Measurements from ENCODE around the gene SLC35E4. TPM values are rescaled to one million over a fixed set of nuclear protein-coding genes. Genes with fewer than 3 reads are reported as not detected.
"Not testable (repeated sequence)": the region's sequence is repeated elsewhere in the genome, so short reads cannot be mapped to it uniquely, and the experiment has no call there.

The SLC35E4 gene
- total RNA-seq, 2 donors from 2014 or later, result 0.99 to 3.4 TPM

DNA sequence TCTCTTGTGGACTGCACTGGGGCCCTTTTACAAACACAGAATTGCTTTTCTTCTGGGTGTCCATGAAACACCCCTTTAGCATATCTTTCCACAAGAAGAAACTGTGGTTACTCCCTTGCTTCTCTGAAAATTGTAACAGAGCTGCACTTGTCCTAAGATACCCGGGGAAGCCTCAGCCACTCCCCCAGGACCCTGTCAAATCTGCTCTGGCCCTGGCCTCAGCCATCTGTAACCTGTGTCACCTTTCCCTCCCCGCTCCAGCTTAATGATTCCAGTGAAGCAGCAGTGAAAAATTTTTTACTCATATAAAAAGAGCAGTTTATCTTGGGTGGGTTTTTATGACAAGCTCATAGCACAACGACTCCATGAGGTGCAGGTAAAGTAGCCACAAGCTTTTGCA lies 35.5 kb downstream of the SLC35E4 start:
- 64 to 66% methylated on average over 3 of the region's 3 CpGs for WGBS, 2 donors
- no peak for TF ChIP-seq POLR2A (IDR thresholded peaks at IDR 0.05)
- TF ChIP-seq, protein P1, sequence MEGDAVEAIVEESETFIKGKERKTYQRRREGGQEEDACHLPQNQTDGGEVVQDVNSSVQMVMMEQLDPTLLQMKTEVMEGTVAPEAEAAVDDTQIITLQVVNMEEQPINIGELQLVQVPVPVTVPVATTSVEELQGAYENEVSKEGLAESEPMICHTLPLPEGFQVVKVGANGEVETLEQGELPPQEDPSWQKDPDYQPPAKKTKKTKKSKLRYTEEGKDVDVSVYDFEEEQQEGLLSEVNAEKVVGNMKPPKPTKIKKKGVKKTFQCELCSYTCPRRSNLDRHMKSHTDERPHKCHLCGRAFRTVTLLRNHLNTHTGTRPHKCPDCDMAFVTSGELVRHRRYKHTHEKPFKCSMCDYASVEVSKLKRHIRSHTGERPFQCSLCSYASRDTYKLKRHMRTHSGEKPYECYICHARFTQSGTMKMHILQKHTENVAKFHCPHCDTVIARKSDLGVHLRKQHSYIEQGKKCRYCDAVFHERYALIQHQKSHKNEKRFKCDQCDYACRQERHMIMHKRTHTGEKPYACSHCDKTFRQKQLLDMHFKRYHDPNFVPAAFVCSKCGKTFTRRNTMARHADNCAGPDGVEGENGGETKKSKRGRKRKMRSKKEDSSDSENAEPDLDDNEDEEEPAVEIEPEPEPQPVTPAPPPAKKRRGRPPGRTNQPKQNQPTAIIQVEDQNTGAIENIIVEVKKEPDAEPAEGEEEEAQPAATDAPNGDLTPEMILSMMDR (IDR thresholded peaks at IDR 0.05), result no peak
- no peaks in the 10 kb centered on the region for H3K9me3 ChIP-seq
- H3K36me3 ChIP-seq (replicated peaks in 1 of 2; ENCODE audit: insufficient read depth in 1 of 2, low read depth in 2 of 2), result no peaks in the 10 kb centered on the region
- H3K27me3 ChIP-seq, result no peaks in the 10 kb centered on the region
- H3K4me3 ChIP-seq, result no peak overlapping the region
- intact Hi-C loops (cut with DNase I), result no loop called here
- DNase-seq (no peak), ATAC-seq (no peak)
- H3K4me1 ChIP-seq, result peaks cover 18% of the 10 kb centered on the region
- H3K27ac ChIP-seq, result no peak overlapping the region

DNA sequence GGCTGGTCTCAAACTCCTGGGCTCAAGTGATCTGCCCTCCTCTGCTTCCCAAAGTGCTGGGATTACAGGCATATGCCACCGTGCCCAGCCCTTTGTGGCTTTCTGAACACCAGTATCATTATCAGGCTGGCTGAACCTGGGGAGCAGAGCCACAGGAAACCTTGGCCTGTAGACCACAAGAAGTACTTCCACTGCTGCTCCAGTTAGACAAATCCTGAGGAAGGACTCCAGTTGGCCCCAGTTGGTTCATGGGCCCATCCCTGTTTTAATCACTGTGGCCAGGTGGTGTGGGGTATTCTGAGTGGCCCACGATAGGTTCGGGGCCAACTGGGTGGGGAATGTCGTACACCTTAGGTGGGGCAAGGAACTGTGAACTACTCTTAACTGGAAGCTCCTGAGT lies 37.6 kb downstream of the SLC35E4 start:
- no peaks in the 10 kb centered on the region for H3K36me3 ChIP-seq (replicated peaks in 1 of 2; ENCODE audit: insufficient read depth in 1 of 2, low read depth in 2 of 2)
- H3K4me1 ChIP-seq, result peaks cover 6% of the 10 kb centered on the region
- no peaks in the 10 kb centered on the region for H3K27me3 ChIP-seq
- no peak overlapping the region for H3K27ac ChIP-seq
- no peaks in the 10 kb centered on the region for H3K9me3 ChIP-seq
- 82 to 90% methylated on average over 4 of the region's 4 CpGs for WGBS, 2 donors
- intact Hi-C loops (cut with DNase I), result no loop called here
- no peak for DNase-seq
- TF ChIP-seq, protein P1 (IDR thresholded peaks at IDR 0.05), result no peak
- no peak for TF ChIP-seq POLR2A (IDR thresholded peaks at IDR 0.05)
- no peak for ATAC-seq
- H3K4me3 ChIP-seq, result no peak overlapping the region

DNA sequence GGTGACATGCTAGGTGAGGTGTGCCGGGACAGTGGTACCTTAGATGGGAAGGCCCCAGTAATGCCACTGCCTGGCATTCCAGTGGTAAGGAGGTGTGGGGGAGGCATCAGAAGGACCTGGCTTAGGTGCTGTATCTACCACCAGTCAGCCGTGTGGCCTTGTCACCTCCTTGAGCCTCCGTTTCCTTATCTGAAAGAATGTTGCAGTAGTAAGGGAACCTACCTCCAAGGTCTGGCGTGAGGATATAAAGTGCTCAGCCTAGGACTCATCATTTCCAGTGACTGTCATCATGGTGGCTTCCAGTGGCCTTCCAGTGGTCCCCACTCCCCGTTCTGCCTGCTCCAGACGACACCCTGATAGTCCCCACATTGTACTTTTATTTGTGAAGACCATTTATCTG lies 38.9 kb downstream of the SLC35E4 start:
- Histone ChIP-seq H3K27me3 (no peaks in the 10 kb centered on the region), H3K27ac (no peak overlapping the region), H3K36me3 (replicated peaks in 1 of 2; ENCODE audit: insufficient read depth in 1 of 2, low read depth in 2 of 2) (no peaks in the 10 kb centered on the region), H3K4me3 (no peak overlapping the region), H3K4me1 (no peaks in the 10 kb centered on the region), H3K9me3 (no peaks in the 10 kb centered on the region)
- no peak for TF ChIP-seq POLR2A (IDR thresholded peaks at IDR 0.05)
- TF ChIP-seq, protein P1 (IDR thresholded peaks at IDR 0.05), result no peak
- intact Hi-C loops (cut with DNase I), result no loop called here
- ATAC-seq, result no peak
- 80 to 85% methylated on average over 5 to 6 of the region's 6 CpGs for WGBS, 2 donors
- DNase-seq, result no peak

DNA sequence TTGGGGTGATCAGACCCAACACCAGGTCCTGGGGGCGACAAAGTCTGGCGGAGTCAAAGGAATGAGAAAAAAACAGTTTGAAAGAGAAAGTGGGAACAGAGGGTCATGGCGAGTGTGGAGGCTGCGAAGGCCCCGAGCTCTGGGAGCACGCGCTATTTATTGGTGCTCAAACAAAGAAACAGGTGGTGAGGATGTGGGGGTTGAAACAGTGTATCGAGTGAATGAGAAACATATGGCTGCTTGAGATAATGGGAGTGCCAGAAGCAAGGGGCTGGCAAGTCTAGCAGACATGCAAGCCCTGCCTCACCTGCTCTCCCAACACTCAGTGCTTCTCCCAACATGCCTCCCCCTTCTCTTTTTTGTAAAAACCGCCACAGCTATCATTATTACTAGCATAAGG lies 39.9 kb downstream of the SLC35E4 start:
- no peak for ATAC-seq
- 87 to 90% methylated on average over 9 of the region's 9 CpGs for WGBS, 2 donors
- TF ChIP-seq, protein P1 (IDR thresholded peaks at IDR 0.05), result no peak
- TF ChIP-seq POLR2A (IDR thresholded peaks at IDR 0.05), result no peak
- Histone ChIP-seq H3K27me3 (no peaks in the 10 kb centered on the region), H3K36me3 (replicated peaks in 1 of 2; ENCODE audit: insufficient read depth in 1 of 2, low read depth in 2 of 2) (no peaks in the 10 kb centered on the region), H3K4me3 (no peak overlapping the region), H3K27ac (no peak overlapping the region), H3K9me3 (no peaks in the 10 kb centered on the region), H3K4me1 (no peaks in the 10 kb centered on the region)
- intact Hi-C loops (cut with DNase I), result no loop called here
- DNase-seq, result no peak

DNA sequence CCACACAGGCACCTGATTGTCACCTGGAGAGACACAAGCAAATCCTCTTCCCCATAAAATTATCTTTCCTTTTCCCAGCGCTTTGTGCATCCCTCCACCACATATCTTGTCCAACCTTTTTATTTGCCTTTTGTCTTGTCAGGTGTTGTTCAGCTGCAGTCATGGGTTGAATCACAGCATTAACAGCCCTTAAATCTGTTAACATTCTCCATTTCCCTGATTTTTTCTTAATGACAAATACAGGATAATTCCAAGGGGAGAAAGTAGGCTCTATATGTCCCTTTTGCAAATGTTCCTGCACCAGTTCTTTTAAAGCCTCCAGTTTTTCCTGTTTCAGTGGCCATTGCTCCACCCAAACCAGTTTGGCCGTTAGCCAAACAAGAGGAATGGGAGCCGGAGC lies 41.0 kb downstream of the SLC35E4 start:
- H3K27me3 ChIP-seq; intact Hi-C loops (cut with DNase I); H3K9me3 ChIP-seq; H3K4me3 ChIP-seq; H3K4me1 ChIP-seq; DNase-seq; H3K27ac ChIP-seq; ATAC-seq; H3K36me3 ChIP-seq (replicated peaks in 1 of 2; ENCODE audit: insufficient read depth in 1 of 2, low read depth in 2 of 2): not testable (repeated sequence)
- 66 to 75% methylated on average over 3 of the region's 3 CpGs for WGBS, 2 donors

DNA sequence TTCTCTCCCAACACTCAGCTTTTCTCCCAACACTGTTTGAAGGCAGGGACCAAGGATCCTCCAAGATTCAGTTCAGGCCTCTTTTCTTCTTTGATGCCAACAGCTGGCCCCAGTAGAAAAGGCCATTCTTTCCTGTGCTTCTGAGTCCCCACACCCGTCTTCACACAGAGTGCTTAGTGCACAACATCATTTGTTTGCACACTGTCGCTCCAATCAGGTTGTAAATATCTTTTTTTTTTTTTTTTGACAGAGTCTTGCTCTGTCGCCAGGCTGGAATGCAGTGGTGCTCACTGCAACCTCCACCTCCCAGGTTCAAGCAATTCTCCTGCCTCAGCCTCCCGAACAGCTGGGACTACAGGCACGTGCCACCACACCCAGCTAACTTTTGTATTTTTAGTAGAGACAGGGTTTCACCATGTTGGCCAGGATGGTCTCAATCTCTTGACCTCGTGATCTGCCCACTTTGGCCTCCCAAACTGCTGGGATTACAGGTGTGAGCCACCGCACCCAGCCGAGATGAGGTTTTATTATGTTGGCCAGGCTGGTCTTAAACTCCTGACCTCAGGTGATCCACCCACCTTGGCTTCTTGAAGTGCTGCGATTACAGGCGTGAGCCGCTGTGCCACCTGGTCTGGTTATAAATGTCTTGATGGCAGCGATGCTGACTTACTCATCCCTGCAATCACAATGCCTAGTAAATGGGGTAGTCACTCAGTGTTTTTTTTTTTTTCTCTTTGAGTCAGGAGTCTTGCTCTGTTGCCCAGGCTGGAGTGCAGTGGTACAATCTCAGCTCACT lies 44.5 kb downstream of the SLC35E4 start:
- H3K4me1 ChIP-seq; H3K27ac ChIP-seq; intact Hi-C loops (cut with DNase I); H3K27me3 ChIP-seq; ATAC-seq; DNase-seq; H3K9me3 ChIP-seq; H3K36me3 ChIP-seq (replicated peaks in 1 of 2; ENCODE audit: insufficient read depth in 1 of 2, low read depth in 2 of 2); H3K4me3 ChIP-seq: not testable (repeated sequence)
- 71 to 78% methylated on average over 11 to 12 of the region's 12 CpGs for WGBS, 2 donors

All from body of pancreas (tissue), 4 donors.